Kidney (tissue), 14 donors: ENCODE data around the gene TBC1D5. TPM values are rescaled to one million over a fixed set of nuclear protein-coding genes. Genes with fewer than 3 reads are reported as not detected.

ENCODE experiments used
- DNase-seq, 5 donors: peaks; one replicate each; pipeline ENCODE4 v3.0.0-alpha.2; 2013 to 2020
- FAIRE-seq: peaks from 2 replicates; lab custom pipeline; 2012; peaks lifted over from hg19 to GRCh38; lab: Jason Lieb, UNC
- H3K27ac ChIP-seq, 2 donors: one replicate each; pipeline ENCODE4 v1.7.0; 2013; ENCODE audit warnings: low read depth in 2 of 2, low read length in 2 of 2, inconsistent platforms in 1 of 2
- H3K27me3 ChIP-seq: one replicate; pipeline ENCODE4 v1.7.1; 2013; ENCODE audit warnings: low read length, inconsistent platforms; ENCODE audit not compliant: control insufficient read depth, insufficient read depth
- H3K36me3 ChIP-seq, 3 donors: one replicate each; pipeline versions ENCODE4 v1.7.0 to v1.7.1; 2013; ENCODE audit warnings: low read length in 3 of 3, control low read depth in 1 of 3, inconsistent platforms in 1 of 3; ENCODE audit not compliant: insufficient read depth in 3 of 3, control insufficient read depth in 2 of 3
- H3K4me1 ChIP-seq, 3 donors: one replicate each; pipeline versions ENCODE4 v1.7.0 to v1.7.1; 2013; ENCODE audit warnings: low read length in 3 of 3, inconsistent platforms in 1 of 3, low read depth in 1 of 3; ENCODE audit not compliant: control insufficient read depth in 2 of 3, insufficient read depth in 2 of 3
- H3K4me3 ChIP-seq, 3 donors: one replicate each; pipeline versions ENCODE4 v1.7.0 to v1.8.1; 2013; ENCODE audit warnings: low read length in 3 of 3, control low read depth in 1 of 3, inconsistent platforms in 1 of 3
- H3K9ac ChIP-seq, 3 donors: one replicate each; pipeline versions ENCODE4 v1.7.0 to v1.7.1; 2013; ENCODE audit warnings: low read length in 3 of 3, control low read depth in 1 of 3, inconsistent platforms in 1 of 3
- H3K9me3 ChIP-seq, 3 donors: one replicate each; pipeline versions ENCODE4 v1.7.0 to v1.7.1; 2013; ENCODE audit warnings: low read length in 3 of 3, control low read depth in 1 of 3, inconsistent platforms in 1 of 3; ENCODE audit not compliant: control insufficient read depth in 2 of 3, insufficient read depth in 1 of 3
- intact Hi-C: fragments of 100-400 bp; cut with DNase I; formaldehyde crosslinking; loops from one replicate; pipeline ENCODE4 v1.11.1; 2022
- polyA plus RNA-seq: library from polyadenylated mRNA; stranded (reverse); fragments of 350-450 nt; fragmentation: Illumina TruSeq; extraction: RNeasy Lipid Tissue Mini Kit (QIAGEN cat#74804); gene quantifications from one replicate; pipeline ENCODE4 v1.2.3, GENCODE V29; 2014; ENCODE audit warnings: low read depth, low replicate concordance; ENCODE audit not compliant: insufficient read depth
- total RNA-seq: library from RNA; stranded (reverse); fragmentation: NEBNext Ultra II Directional; extraction: Animal tissue kit (Norgen Biotek cat#: 25700); gene quantifications from one replicate; pipeline ENCODE4 v1.2.1, GENCODE V29; 2021
- TF ChIP-seq, protein P1 (sequence below): IDR thresholded peaks from 3 replicates; pipeline ENCODE4 v1.5.1; 2012; ENCODE audit warnings: mild to moderate bottlenecking, moderate library complexity, borderline replicate concordance; ENCODE audit not compliant: insufficient read depth; ENCODE audit errors: extremely low read depth
- donor health status: control.
- donor health status: control.
- donor health status: control.
- donor health status: control.
- donor health status: control.
- donor health status: DM: yes; HTN: yes; CAD: no.
- donor health status: Normal renal cell carcinoma (clear cell type).

TBC1D5 gene
- total and polyA plus RNA-seq, 2 donors from 2014 or later = 9.7 to 77.7 TPM

DNA sequence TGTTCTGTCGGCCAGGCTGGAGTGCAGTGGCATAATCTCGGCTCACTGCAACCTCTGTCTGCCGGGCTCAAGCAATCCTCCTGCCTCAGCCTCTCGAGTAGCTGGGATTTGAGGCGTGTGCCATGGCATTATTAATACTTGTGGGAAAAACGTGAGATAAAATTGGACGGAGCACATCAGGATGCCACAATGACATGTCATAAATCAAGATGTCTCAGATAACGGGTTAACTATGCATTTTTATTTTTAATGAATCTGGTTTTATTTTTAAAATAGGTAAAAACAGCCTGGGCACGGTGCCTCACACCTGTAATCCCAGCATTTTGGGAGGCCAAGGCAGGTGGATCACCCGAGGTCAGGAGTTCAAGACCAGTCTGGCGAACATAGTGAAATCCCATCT is 212.8 kb downstream of the TBC1D5 start:
- Histone ChIP-seq H3K9me3 (no peaks in the 10 kb centered on the region), H3K4me1 (no peaks in the 10 kb centered on the region), H3K9ac (no peak overlapping the region), H3K4me3 (no peak overlapping the region), H3K27me3 (no peaks in the 10 kb centered on the region), H3K36me3 (no peaks in the 10 kb centered on the region), H3K27ac (no peak overlapping the region)
- TF ChIP-seq, protein P1, sequence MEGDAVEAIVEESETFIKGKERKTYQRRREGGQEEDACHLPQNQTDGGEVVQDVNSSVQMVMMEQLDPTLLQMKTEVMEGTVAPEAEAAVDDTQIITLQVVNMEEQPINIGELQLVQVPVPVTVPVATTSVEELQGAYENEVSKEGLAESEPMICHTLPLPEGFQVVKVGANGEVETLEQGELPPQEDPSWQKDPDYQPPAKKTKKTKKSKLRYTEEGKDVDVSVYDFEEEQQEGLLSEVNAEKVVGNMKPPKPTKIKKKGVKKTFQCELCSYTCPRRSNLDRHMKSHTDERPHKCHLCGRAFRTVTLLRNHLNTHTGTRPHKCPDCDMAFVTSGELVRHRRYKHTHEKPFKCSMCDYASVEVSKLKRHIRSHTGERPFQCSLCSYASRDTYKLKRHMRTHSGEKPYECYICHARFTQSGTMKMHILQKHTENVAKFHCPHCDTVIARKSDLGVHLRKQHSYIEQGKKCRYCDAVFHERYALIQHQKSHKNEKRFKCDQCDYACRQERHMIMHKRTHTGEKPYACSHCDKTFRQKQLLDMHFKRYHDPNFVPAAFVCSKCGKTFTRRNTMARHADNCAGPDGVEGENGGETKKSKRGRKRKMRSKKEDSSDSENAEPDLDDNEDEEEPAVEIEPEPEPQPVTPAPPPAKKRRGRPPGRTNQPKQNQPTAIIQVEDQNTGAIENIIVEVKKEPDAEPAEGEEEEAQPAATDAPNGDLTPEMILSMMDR = no peak
- intact Hi-C loops = no loop called here
- DNase-seq = no peak
- no peak for FAIRE-seq

DNA sequence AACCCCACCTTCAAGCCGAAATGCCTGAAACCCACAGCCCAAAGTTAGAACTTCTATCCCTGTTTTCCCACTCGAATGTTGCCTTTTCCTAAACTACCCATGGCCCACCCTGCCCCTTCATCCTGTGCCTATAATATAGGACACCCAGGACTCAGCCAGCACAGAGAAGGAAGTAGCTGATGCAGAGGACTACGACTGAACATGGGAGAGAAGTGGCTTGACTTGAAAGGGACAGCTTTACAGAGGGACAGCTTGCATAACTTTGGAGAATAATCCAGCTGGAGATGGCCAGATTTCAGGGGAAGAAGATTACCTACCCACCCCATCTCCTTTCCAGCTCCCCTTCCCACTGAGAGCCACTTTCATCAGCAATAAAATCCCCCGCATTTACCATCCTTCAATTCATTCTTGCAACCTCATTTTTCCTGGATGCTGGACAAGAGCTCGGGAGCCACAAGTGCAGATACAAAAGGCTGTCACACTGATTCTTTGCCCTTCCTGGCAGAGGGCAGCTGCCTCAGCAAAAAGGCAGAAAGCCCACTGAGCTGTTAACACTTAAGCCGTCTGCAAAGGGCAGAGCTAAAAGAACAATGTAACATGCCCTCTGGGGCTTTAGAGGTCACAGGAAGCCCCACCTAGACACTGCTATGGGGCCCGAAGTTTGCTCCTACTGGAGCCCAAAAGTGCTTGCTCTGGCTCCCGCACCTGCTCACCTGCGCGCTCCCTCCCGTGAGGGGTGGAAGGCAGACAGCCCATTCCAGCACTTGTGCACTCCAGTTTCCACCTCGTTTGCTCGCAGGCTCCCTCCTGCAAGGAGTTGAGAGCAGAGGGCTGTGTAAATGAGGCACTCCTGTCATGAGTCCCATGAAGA is 224.0 kb downstream of the TBC1D5 start:
- Histone ChIP-seq H3K4me1 (no peaks in the 10 kb centered on the region), H3K36me3 (no peaks in the 10 kb centered on the region), H3K27me3 (no peaks in the 10 kb centered on the region), H3K27ac (no peak overlapping the region), H3K9ac (no peak overlapping the region), H3K4me3 (peak overlapping the region in 1 of 3 donors; percentile 14), H3K9me3 (no peaks in the 10 kb centered on the region)
- DNase-seq (no peak), FAIRE-seq (no peak)
- TF ChIP-seq, protein P1 = no peak
- intact Hi-C loops = no loop called here

DNA sequence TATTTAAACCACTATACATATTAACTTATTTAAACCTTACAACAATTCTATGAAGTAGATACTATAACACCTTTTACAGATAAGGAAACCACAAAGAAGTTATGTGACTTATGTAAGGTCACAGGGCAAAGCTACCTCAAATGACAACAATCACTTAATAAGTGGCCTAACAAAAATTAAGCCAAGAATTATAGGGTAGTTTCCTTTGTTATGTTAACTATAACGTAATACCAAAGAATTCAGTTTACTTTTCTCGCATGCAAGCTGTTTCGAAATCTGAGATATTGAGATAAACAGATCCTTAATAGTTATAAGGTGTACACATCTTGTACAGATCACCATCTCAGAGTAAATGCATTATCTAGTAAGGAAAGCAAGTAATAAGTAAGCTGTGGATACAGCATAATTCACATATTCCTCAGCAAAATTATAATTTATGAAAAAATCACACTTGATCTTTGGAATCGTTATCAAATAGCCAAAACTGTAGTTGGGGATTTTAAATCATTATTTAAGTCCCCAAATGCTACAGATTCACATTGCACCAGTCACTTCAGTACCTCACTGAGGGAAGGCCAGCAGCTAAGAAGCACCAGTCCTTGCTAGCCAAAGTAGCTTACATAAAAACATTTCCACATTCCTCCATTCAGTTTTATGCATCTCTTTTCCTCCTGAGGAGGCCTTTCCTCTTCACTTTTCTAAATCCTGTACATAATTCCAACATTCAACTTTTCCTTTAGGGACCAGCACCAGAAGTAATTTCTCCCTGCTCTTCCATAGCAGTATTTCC is 226.8 kb downstream of the TBC1D5 start:
- intact Hi-C loops = no loop called here
- Histone ChIP-seq H3K4me1 (peaks cover 0 to 4% (median 0%) of the 10 kb centered on the region in 3 donors), H3K27me3 (no peaks in the 10 kb centered on the region), H3K36me3 (no peaks in the 10 kb centered on the region), H3K9me3 (no peaks in the 10 kb centered on the region), H3K27ac (no peak overlapping the region), H3K9ac (no peak overlapping the region), H3K4me3 (no peak overlapping the region)
- DNase-seq (no peak), FAIRE-seq (no peak)
- TF ChIP-seq, protein P1 = no peak
